Activated T-helper 17 cell treated with anti-CD3 and anti-CD28 coated beads, Interleukin-2, amount 50 U/mL, for 72 hours (primary cell): Measurements from ENCODE around the gene ENTPD1. TPM values are rescaled to one million over a fixed set of nuclear protein-coding genes. Genes with fewer than 3 reads are reported as not detected.

Source experiments
- ATAC-seq: fragments of 150-1000 bp; cut with Tn5 transposase; replicated peaks from 2 replicates; pipeline ENCODE4 v1.10.0; 2021; ENCODE audit warnings: mild to moderate bottlenecking, moderate library complexity
- H3K27ac Mint-ChIP-seq: one replicate; pipeline ENCODE4 v1.8.0; 2022; ENCODE audit warnings: mixed read lengths
- H3K27me3 Mint-ChIP-seq: one replicate; pipeline ENCODE4 v1.8.0; 2022; ENCODE audit warnings: mixed read lengths
- H3K36me3 Mint-ChIP-seq: one replicate; pipeline ENCODE4 v1.8.0; 2022; ENCODE audit warnings: low read depth, mild to moderate bottlenecking, mixed read lengths
- H3K4me1 Mint-ChIP-seq: one replicate; pipeline ENCODE4 v1.8.0; 2022; ENCODE audit warnings: mixed read lengths
- H3K4me3 Mint-ChIP-seq: one replicate; pipeline ENCODE4 v1.8.0; 2022; ENCODE audit warnings: mild to moderate bottlenecking, mixed read lengths
- H3K9me3 Mint-ChIP-seq: one replicate; pipeline ENCODE4 v1.8.0; 2022; ENCODE audit warnings: mixed read lengths
- total RNA-seq, 2 donors: library from RNA; stranded (reverse); gene quantifications; one replicate each; pipeline ENCODE4 v1.2.3, GENCODE V29; 2022

Gene ENTPD1
- total RNA-seq, 2 donors from 2014 or later, result 4.5 to 36.3 TPM

GRCh38 chr10:95837356-95837776 is 81.4 kb downstream of the ENTPD1 start:
- H3K4me1 Mint-ChIP-seq, result no peaks in the 10 kb centered on the region
- H3K27ac Mint-ChIP-seq, result peak overlapping the region; percentile 11
- H3K27me3 Mint-ChIP-seq, result no peaks in the 10 kb centered on the region
- H3K9me3 Mint-ChIP-seq, result no peaks in the 10 kb centered on the region
- no peak overlapping the region for H3K4me3 Mint-ChIP-seq
- no peaks in the 10 kb centered on the region for H3K36me3 Mint-ChIP-seq
- no peak for ATAC-seq

- Mint-ChIP-seq H3K27ac (peak overlapping the region; percentile 11), H3K27me3 (no peaks in the 10 kb centered on the region), H3K36me3 (no peaks in the 10 kb centered on the region), H3K4me1 (no peaks in the 10 kb centered on the region), H3K4me3 (no peak overlapping the region), H3K9me3 (no peaks in the 10 kb centered on the region)
- no peak for ATAC-seq
These were observed 81.8 kb downstream of the ENTPD1 start for GRCh38 chr10:95837783-95838182.

- ATAC-seq, result no peak
- H3K9me3 Mint-ChIP-seq, result no peaks in the 10 kb centered on the region
- no peaks in the 10 kb centered on the region for H3K4me1 Mint-ChIP-seq
- H3K27ac Mint-ChIP-seq, result no peak overlapping the region
- no peaks in the 10 kb centered on the region for H3K36me3 Mint-ChIP-seq
- no peak overlapping the region for H3K4me3 Mint-ChIP-seq
- peaks cover 4% of the 10 kb centered on the region for H3K27me3 Mint-ChIP-seq
These were observed 84.2 kb downstream of the ENTPD1 start for GRCh38 chr10:95840121-95840520.

GRCh38 chr10:95840681-95841080 is 84.7 kb downstream of the ENTPD1 start:
- peak; percentile 33 for ATAC-seq
- Mint-ChIP-seq H3K4me1 (no peaks in the 10 kb centered on the region), H3K9me3 (no peaks in the 10 kb centered on the region), H3K27ac (no peak overlapping the region), H3K4me3 (no peak overlapping the region), H3K27me3 (peaks cover 4% of the 10 kb centered on the region), H3K36me3 (no peaks in the 10 kb centered on the region)

GRCh38 chr10:95841661-95842498 is 85.9 kb downstream of the ENTPD1 start:
- H3K27ac Mint-ChIP-seq, result no peak overlapping the region
- H3K27me3 Mint-ChIP-seq, result peaks cover 4% of the 10 kb centered on the region
- ATAC-seq, result peak; percentile 75
- peak overlapping the region; percentile 1 for H3K4me3 Mint-ChIP-seq
- no peaks in the 10 kb centered on the region for H3K9me3 Mint-ChIP-seq
- no peaks in the 10 kb centered on the region for H3K36me3 Mint-ChIP-seq
- H3K4me1 Mint-ChIP-seq, result no peaks in the 10 kb centered on the region

- Mint-ChIP-seq H3K27ac (no peak overlapping the region), H3K4me1 (no peaks in the 10 kb centered on the region), H3K4me3 (no peak overlapping the region), H3K9me3 (no peaks in the 10 kb centered on the region), H3K27me3 (peaks cover 4% of the 10 kb centered on the region), H3K36me3 (no peaks in the 10 kb centered on the region)
- ATAC-seq, result no peak
These were observed 89.4 kb downstream of the ENTPD1 start for GRCh38 chr10:95845411-95845810.

GRCh38 chr10:95847007-95847406 is 91.0 kb downstream of the ENTPD1 start:
- Mint-ChIP-seq H3K4me1 (no peaks in the 10 kb centered on the region), H3K27ac (no peak overlapping the region), H3K27me3 (peaks cover 4% of the 10 kb centered on the region), H3K9me3 (no peaks in the 10 kb centered on the region), H3K4me3 (no peak overlapping the region), H3K36me3 (no peaks in the 10 kb centered on the region)
- no peak for ATAC-seq

- H3K27me3 Mint-ChIP-seq, result no peaks in the 10 kb centered on the region
- ATAC-seq, result no peak
- no peak overlapping the region for H3K4me3 Mint-ChIP-seq
- no peaks in the 10 kb centered on the region for H3K36me3 Mint-ChIP-seq
- H3K9me3 Mint-ChIP-seq, result no peaks in the 10 kb centered on the region
- no peak overlapping the region for H3K27ac Mint-ChIP-seq
- H3K4me1 Mint-ChIP-seq, result no peaks in the 10 kb centered on the region
These were observed 92.9 kb downstream of the ENTPD1 start for GRCh38 chr10:95848841-95849240.

- Mint-ChIP-seq H3K27me3 (peaks cover under 1% of the 10 kb centered on the region), H3K4me3 (no peak overlapping the region), H3K27ac (no peak overlapping the region), H3K4me1 (no peaks in the 10 kb centered on the region), H3K36me3 (no peaks in the 10 kb centered on the region), H3K9me3 (no peaks in the 10 kb centered on the region)
- ATAC-seq, result no peak
These were observed 94.8 kb downstream of the ENTPD1 start for GRCh38 chr10:95850791-95851190.

- H3K4me1 Mint-ChIP-seq, result no peaks in the 10 kb centered on the region
- H3K27me3 Mint-ChIP-seq, result peaks cover 17% of the 10 kb centered on the region
- H3K36me3 Mint-ChIP-seq, result no peaks in the 10 kb centered on the region
- no peak overlapping the region for H3K27ac Mint-ChIP-seq
- ATAC-seq, result no peak
- no peaks in the 10 kb centered on the region for H3K9me3 Mint-ChIP-seq
- no peak overlapping the region for H3K4me3 Mint-ChIP-seq
These were observed 104.4 kb downstream of the ENTPD1 start for GRCh38 chr10:95860166-95860940.

- H3K27ac Mint-ChIP-seq, result no peak overlapping the region
- H3K27me3 Mint-ChIP-seq, result peaks cover 13% of the 10 kb centered on the region
- H3K4me1 Mint-ChIP-seq, result no peaks in the 10 kb centered on the region
- H3K4me3 Mint-ChIP-seq, result no peak overlapping the region
- H3K9me3 Mint-ChIP-seq, result no peaks in the 10 kb centered on the region
- no peaks in the 10 kb centered on the region for H3K36me3 Mint-ChIP-seq
- ATAC-seq, result no peak
These were observed 105.4 kb downstream of the ENTPD1 start for GRCh38 chr10:95861386-95861785.

- H3K4me1 Mint-ChIP-seq, result no peaks in the 10 kb centered on the region
These were observed 109.2 kb downstream of the ENTPD1 start for GRCh38 chr10:95864906-95865813.

GRCh38 chr10:95865814-95866466 is 110.0 kb downstream of the ENTPD1 start:
- Mint-ChIP-seq H3K27me3 (no peaks in the 10 kb centered on the region), H3K4me3 (peak overlapping the region; percentile 31), H3K27ac (no peak overlapping the region), H3K36me3 (no peaks in the 10 kb centered on the region), H3K4me1 (no peaks in the 10 kb centered on the region), H3K9me3 (no peaks in the 10 kb centered on the region)
- no peak for ATAC-seq

More at GRCh38 chr10:95864906-95865813, 109.2 kb downstream of the ENTPD1 start:
- Mint-ChIP-seq H3K4me3 (peak overlapping the region; percentile 31), H3K9me3 (no peaks in the 10 kb centered on the region), H3K36me3 (no peaks in the 10 kb centered on the region), H3K27me3 (no peaks in the 10 kb centered on the region), H3K27ac (peak overlapping the region; percentile 65)
- ATAC-seq, result peak; percentile 93

- no peaks in the 10 kb centered on the region for H3K27me3 Mint-ChIP-seq
- no peaks in the 10 kb centered on the region for H3K36me3 Mint-ChIP-seq
- no peak for ATAC-seq
- H3K27ac Mint-ChIP-seq, result no peak overlapping the region
- H3K9me3 Mint-ChIP-seq, result no peaks in the 10 kb centered on the region
- H3K4me3 Mint-ChIP-seq, result no peak overlapping the region
- H3K4me1 Mint-ChIP-seq, result no peaks in the 10 kb centered on the region
These were observed 110.5 kb downstream of the ENTPD1 start for GRCh38 chr10:95866467-95866842.
